Ovary (tissue), 10 donors: ENCODE results near the gene STK38. TPM values are rescaled to one million over a fixed set of nuclear protein-coding genes. Genes with fewer than 3 reads are reported as not detected.

Experiments used
- DNase-seq, 5 donors: peaks; one replicate each; pipeline ENCODE4 v3.0.0-alpha.2; 2019 to 2020
- H3K27ac ChIP-seq, 2 donors: fragments of 200-600 bp; one replicate each; pipeline versions ENCODE4 v1.5.1 to v1.8.0; 2019 to 2022
- H3K27me3 ChIP-seq: fragments of 200-600 bp; one replicate; pipeline ENCODE4 v1.8.0; 2022
- H3K36me3 ChIP-seq: fragments of 200-600 bp; sonication (generic); one replicate; pipeline ENCODE4 v1.5.1; 2019
- H3K4me1 ChIP-seq: one replicate; pipeline ENCODE4 v1.8.1; 2013; ENCODE audit warnings: mild to moderate bottlenecking, moderate library complexity; ENCODE audit not compliant: insufficient read depth
- H3K4me3 ChIP-seq: fragments of 200-600 bp; sonication (generic); one replicate; pipeline ENCODE4 v1.5.1; 2017
- H3K9me3 ChIP-seq, 2 donors: fragments of 200-600 bp in 1 of 2; sonication (generic) in 1 of 2; one replicate each; pipeline versions ENCODE4 v1.5.1 to v1.8.1; 2013 to 2019; ENCODE audit warnings: mild to moderate bottlenecking in 1 of 2, moderate library complexity in 1 of 2
- EP300 ChIP-seq: sonication (generic); formaldehyde crosslinking; IDR thresholded peaks from one replicate; pipeline ENCODE4 v1.6.1; 2017; ENCODE audit warnings: antibody characterized with exemption
- POLR2A ChIP-seq: fragments of 450-650 bp; IDR thresholded peaks from one replicate; pipeline ENCODE4 v1.6.1; 2017; ENCODE audit warnings: antibody characterized with exemption, mild to moderate bottlenecking, moderate library complexity
- WGBS, 3 donors: extraction: QIAGEN DNeasy Blood & Tissue Kit in 1 of 3; methylation state at CpG; one replicate each; pipeline versions ENCODE4 v1.1.5 to v1.1.7; 2013 to 2017; 5-methylcytosine and 5-hydroxymethylcytosine counted together
- intact Hi-C, 4 donors: fragments of 100-400 bp; cut with DNase I; formaldehyde crosslinking; loops; one replicate each; pipeline versions ENCODE4 v1.11.0 to v1.15.1; 2022 to 2023
- long read RNA-seq, 3 donors: library from polyadenylated mRNA in 2 of 3; unstranded in 2 of 3; transcript quantifications; one replicate each; pipeline ENCODE4 v2.0.0 and lab custom pipeline, GENCODE V29; 2021 to 2026
- polyA plus RNA-seq, 2 donors: library from polyadenylated mRNA; stranded (reverse); fragments of 200-250 nt in 1 of 2; fragments of 350-450 nt in 1 of 2; fragmentation: Illumina TruSeq in 1 of 2; extraction: RNeasy Lipid Tissue Mini Kit (QIAGEN cat#74804) in 1 of 2; gene quantifications; one replicate each; pipeline ENCODE4 v1.2.3, GENCODE V29; 2013 to 2014
- total RNA-seq, 7 donors: library from RNA; depleted of rRNA in 2 of 7; stranded (reverse); fragments of >200 nt in 2 of 7; fragmentation: NEBNext Ultra II Directional in 3 of 7; extraction: Animal tissue kit (Norgen Biotek cat#: 25700) in 3 of 7; gene quantifications; one replicate each; pipeline versions ENCODE4 v1.1.0 to v1.2.4, GENCODE V29; 2016 to 2023
- TF ChIP-seq, protein P1 (sequence below), 3 donors: fragments of 450-650 bp in 2 of 3; fragments of 200-600 bp in 1 of 3; IDR thresholded peaks; one replicate each; pipeline versions ENCODE4 v1.5.1 to v1.8.0; 2016 to 2022; ENCODE audit warnings: antibody characterized with exemption in 3 of 3, mild to moderate bottlenecking in 1 of 3
- donor health status: DM: no; HTN: no; CAD: no; lungs with moderate emphysema.
- donor health status: DM: no; HTN: no; CAD: no.
- donor health status: Bipolar disorder and iron deficiency.
- donor health status: DM: yes; HTN: yes; CAD: no.
- donor health status: DM: no; HTN: no; CAD: no.
- donor health status: DM: yes; HTN: yes; CAD: no.

Gene STK38
- 10 to 100 TPM in 6 of 7 donors, 1 to 10 TPM in 1; 8.9 to 24.2 (median 15.5) TPM for total RNA-seq
- 10 to 100 TPM in 1 of 2 donors, 1 to 10 TPM in 1; 9.0 to 35.4 TPM for polyA plus RNA-seq
- long read RNA-seq, donor 1, transcript STK38-201 (14 exons, 3,576 nt): major isoform, 6 of 50 reads
- long read RNA-seq, donor 1, partial matches to known transcripts: 5 of 50 reads
- long read RNA-seq, donor 1, other reads (novel, unspliced or antisense): 39 of 50 reads
- long read RNA-seq, donor 2, partial matches to known transcripts: 11 of 15 reads
- long read RNA-seq, donor 2, other reads (novel, unspliced or antisense): 0 of 15 reads
- long read RNA-seq, donor 3, transcript STK38-201 (14 exons, 3,576 nt): major isoform, 16 of 71 reads
- long read RNA-seq, donor 3, partial matches to known transcripts: 4 of 71 reads
- long read RNA-seq, donor 3, other reads (novel, unspliced or antisense): 51 of 71 reads

DNA sequence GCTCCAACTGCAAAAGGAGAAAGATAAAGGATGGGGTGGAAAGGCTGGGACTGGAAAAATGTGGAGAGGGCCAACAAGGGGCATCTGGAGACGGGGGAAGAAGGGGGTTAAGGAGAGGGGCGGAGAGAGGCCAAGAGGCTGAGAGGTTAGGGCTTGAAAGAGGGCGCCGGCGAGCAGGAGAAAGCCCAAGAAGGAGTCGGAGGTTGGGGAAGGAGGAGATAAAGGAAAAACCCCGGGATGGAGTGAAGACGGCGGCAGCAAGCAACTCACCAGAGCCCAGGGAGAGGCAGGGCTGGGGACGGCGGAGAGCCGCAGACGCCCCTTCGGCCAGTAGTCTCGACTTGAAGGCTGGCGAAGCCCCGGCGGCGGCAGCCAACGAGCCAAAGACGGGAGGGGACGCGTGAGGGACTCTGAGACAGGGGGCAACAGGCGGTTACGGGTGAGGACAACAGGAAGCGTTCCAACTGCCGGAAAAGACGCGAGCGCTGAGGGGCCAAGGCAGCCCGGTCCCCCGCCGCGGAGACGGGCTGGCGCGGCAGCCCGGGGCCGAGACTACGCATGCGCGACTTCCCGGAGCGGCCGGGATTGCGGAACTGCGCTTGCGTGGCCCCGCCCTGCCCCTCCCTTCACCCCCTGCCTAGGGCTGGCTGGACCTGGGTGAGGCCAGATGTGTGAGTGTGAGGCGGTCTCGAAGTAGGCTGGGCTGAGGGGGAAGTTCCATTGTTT is at the start of gene STK38:
STK38 (minus strand) TSS at position 560 of the 726 bp plus-strand sequence. CDS start 7,277 bp downstream, outside the sequence.
- WGBS, 3 donors: 0 to 1% (median 1%) methylated on average over 44 to 51 of the region's 51 CpGs
- no peaks in the 10 kb centered on the region for H3K36me3 ChIP-seq
- H3K9me3 ChIP-seq: no peaks in the 10 kb centered on the region
- no peaks in the 10 kb centered on the region for H3K27me3 ChIP-seq
- peak within 1 kb of the TSS; percentile 93 for H3K4me3 ChIP-seq
- peak; percentile 93 to 97 (median 95) for DNase-seq
- peaks cover 9% of the 10 kb centered on the region for H3K4me1 ChIP-seq
- peak within 1 kb of the TSS; percentile 85 to 90 for H3K27ac ChIP-seq
- intact Hi-C loops: loop anchor here in 3 of 4 donors (1.0 to 10.0 kb wide), 4 partner anchors 45 to 105 kb away; partner anchors contain the start of genes KCTD20 (in 2 of the 3), PXT1 (in 2 of the 3) and SRSF3 (in 2 of the 3)
- peak; percentile 98 for TF ChIP-seq POLR2A
- TF ChIP-seq, protein P1, sequence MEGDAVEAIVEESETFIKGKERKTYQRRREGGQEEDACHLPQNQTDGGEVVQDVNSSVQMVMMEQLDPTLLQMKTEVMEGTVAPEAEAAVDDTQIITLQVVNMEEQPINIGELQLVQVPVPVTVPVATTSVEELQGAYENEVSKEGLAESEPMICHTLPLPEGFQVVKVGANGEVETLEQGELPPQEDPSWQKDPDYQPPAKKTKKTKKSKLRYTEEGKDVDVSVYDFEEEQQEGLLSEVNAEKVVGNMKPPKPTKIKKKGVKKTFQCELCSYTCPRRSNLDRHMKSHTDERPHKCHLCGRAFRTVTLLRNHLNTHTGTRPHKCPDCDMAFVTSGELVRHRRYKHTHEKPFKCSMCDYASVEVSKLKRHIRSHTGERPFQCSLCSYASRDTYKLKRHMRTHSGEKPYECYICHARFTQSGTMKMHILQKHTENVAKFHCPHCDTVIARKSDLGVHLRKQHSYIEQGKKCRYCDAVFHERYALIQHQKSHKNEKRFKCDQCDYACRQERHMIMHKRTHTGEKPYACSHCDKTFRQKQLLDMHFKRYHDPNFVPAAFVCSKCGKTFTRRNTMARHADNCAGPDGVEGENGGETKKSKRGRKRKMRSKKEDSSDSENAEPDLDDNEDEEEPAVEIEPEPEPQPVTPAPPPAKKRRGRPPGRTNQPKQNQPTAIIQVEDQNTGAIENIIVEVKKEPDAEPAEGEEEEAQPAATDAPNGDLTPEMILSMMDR (IDR thresholded peaks at IDR 0.05): no peak
- TF ChIP-seq EP300: peak; percentile 12

DNA sequence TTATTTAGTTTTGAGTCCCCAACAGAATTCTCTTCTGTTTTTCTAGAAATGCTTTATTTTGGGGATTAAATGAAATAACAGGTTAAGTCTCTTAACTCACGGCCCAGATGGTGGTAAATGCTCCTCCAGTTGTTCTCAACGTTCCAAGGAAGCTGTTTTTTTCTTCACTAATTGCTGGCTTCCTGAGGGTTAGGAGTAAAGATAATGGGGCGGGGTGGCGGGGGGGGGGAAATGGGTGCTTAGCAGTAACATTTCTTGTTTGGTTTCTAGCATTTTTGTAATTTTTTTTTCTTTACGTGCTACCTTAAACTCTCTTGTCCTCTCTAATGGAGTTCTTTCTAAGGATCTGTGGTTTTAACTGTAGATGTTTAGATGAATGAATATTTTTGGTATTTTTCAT is 49.1 kb upstream of the STK38 start:
- no peak for DNase-seq
- no peaks in the 10 kb centered on the region for H3K27me3 ChIP-seq
- peaks cover 15% of the 10 kb centered on the region for H3K4me1 ChIP-seq
- H3K4me3 ChIP-seq: peak overlapping the region; percentile 79
- H3K9me3 ChIP-seq: no peaks in the 10 kb centered on the region
- intact Hi-C loops: loop anchor here in 2 of 4 donors (5.0 to 10.0 kb wide), 2 partner anchors 152 to 174 kb away; partner anchors contain the start of genes KCTD20 (in 1 of the 2) and PXT1 (in 1 of the 2)
- WGBS, 3 donors: 1% methylated on average over 5 of the region's 5 CpGs
- no peaks in the 10 kb centered on the region for H3K36me3 ChIP-seq
- H3K27ac ChIP-seq: peak overlapping the region; percentile 88 to 93
- TF ChIP-seq, protein P1 (IDR thresholded peaks at IDR 0.05): no peak
- TF ChIP-seq POLR2A: no peak
- no peak for TF ChIP-seq EP300

DNA sequence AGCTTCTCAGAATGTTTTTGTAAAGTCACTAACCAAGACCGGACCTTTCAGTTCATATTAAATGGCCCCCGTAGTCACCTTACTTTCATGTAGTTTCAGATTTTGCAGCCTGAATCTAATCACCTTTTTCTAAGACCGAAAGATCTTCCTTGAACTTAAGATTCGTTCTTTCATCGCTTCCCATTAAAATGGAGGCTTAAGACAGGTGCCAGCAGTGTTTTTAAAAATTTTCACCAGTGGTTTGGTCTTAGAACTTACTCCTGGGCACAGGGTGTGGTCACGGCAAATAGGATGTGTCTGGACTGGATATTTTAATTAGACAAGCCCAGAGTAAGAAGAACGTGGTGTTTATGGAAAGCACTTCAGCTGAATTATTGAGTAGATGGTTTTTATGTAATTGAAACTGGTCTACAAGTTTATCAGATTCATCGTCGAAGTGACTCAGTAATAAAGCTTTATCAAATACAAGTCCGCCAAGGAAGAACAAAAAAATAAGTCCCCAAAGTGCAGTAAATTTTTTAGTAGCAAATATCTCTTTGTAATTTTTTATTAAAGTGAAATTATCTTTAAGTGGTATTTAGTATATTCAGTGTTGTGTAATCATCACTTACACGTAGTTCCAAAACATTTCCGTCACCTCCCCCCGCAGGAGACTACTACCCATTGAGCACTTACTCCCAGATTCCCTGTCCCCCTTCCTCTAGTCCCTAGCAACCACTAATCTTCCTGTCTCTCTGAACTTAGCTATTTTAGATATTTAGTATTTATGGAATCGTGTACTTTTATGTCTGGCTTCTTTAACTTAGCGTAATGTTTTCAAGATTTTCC is 47.8 kb upstream of the STK38 start:
- H3K36me3 ChIP-seq: no peaks in the 10 kb centered on the region
- no peaks in the 10 kb centered on the region for H3K27me3 ChIP-seq
- 0 to 1% (median 0%) methylated on average over 15 of the region's 15 CpGs for WGBS, 3 donors
- intact Hi-C loops: loop anchor here in 2 of 4 donors (5.0 to 10.0 kb wide), 3 partner anchors 48 to 173 kb away; partner anchors contain the start of genes STK38 (in 2 of the 2), KCTD20 (in 1 of the 2) and PXT1 (in 1 of the 2)
- H3K4me3 ChIP-seq: peak overlapping the region; percentile 79
- H3K4me1 ChIP-seq: peaks cover 14% of the 10 kb centered on the region
- H3K27ac ChIP-seq: peak overlapping the region; percentile 88 to 93
- peak in 4 of 5 donors; percentile 39 to 74 (median 48) for DNase-seq
- H3K9me3 ChIP-seq: no peaks in the 10 kb centered on the region
- TF ChIP-seq EP300 (no peak), POLR2A (no peak)
- TF ChIP-seq, protein P1 (IDR thresholded peaks at IDR 0.05): no peak
